CD4-positive, alpha-beta T cell treated with Interleukin-4 for 4 hours (primary cell): ENCODE measurements around the gene ZNF322.
"Not testable (repeated sequence)": the region's sequence is repeated elsewhere in the genome, so short reads cannot be mapped to it uniquely, and the experiment has no call there.

Experiments
- DNase-seq: peaks from one replicate; pipeline ENCODE4 v3.0.0-alpha.2; 2020

ZNF322 gene, protein sequence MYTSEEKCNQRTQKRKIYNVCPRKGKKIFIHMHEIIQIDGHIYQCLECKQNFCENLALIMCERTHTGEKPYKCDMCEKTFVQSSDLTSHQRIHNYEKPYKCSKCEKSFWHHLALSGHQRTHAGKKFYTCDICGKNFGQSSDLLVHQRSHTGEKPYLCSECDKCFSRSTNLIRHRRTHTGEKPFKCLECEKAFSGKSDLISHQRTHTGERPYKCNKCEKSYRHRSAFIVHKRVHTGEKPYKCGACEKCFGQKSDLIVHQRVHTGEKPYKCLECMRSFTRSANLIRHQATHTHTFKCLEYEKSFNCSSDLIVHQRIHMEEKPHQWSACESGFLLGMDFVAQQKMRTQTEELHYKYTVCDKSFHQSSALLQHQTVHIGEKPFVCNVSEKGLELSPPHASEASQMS

DNA sequence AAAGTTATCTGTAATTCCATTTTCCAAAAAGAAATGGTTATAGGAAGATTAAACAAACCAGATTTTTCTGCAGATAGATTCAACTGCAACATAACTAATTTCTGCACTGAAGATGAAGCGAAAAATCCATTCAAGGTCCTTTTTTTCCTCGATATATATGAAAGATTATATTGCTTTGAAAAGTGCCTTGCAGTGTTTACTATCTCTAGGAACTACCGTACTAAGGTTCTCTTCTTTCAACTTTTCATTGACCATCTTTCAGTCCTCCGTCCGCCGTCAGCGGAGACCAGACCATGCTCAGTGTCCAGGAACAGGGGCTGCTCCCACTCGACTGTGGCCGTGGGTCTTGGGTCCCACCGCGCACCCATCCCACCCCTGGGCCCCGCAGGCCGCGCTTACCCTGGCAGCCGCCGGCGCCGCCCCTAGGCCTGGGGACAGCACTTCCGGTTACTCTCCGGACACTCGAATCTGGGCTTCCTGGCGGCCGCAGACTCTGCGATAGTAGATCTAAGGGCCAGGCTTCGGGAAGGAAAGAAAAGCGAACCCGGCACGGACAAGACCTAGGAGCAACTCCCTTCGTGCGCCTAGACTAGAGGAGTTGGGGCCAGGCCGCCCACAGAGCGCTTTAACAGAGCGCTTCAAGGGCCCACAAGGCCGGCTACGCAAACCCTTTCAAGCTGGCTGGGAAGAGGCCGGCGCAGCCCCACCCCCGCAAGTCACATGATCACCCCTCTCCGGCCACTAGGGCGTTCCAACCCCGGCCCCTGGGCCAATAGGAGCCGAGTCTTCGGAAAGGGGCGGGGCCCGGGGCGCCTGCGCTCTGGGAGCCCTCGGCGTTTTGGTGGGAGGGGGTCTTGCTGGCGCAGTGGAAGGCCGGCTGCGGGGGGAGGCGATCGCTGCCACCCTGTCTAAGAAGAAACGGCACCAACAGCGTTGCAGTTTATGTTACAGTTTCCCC, at the start of gene ZNF322:
TSS of gene ZNF322 (minus strand) at position 705 of the 958 bp plus-strand sequence. CDS start 21,193 bp downstream, outside the sequence.
- DNase-seq, result peak; percentile 85

DNA sequence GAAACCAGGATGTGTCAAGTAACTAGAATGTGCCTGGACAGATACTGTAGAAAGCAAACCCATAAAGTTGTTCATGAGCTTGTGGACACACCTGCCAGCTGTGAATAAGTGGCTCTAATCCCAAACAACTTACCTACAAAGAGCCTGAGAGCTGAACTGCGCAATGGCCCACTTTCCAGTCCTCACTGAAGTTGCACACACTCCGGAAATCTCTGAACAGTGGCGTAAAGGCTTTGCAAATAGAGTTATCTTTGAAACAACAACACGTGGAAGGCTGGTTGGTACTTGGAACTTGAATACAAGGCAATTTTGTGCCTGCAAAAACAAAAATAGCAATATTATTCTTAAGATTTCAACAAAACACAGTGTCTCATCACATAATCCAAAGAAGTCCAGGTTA, 46.2 kb upstream of the ZNF322 start:
- DNase-seq, result not testable (repeated sequence)

DNA sequence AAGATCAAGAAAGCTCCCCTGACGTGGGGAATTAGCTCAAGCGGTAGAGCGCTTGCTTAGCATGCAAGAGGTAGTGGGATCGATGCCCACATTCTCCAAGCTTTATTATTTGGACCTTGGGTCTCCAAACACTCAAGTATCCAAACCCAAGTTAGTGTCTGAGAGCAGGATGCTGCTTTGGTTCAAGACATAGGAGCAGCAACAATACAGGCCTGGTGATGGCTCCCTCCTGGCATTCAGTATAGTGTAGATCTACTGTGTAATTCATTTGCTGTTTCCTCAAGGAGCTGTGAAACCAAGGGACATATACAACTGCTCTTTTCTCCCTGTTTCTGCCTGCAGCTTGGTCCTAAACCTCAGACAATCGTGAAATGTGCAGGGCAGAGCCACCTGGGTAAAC, 45.8 kb upstream of the ZNF322 start:
- DNase-seq, result not testable (repeated sequence)

DNA sequence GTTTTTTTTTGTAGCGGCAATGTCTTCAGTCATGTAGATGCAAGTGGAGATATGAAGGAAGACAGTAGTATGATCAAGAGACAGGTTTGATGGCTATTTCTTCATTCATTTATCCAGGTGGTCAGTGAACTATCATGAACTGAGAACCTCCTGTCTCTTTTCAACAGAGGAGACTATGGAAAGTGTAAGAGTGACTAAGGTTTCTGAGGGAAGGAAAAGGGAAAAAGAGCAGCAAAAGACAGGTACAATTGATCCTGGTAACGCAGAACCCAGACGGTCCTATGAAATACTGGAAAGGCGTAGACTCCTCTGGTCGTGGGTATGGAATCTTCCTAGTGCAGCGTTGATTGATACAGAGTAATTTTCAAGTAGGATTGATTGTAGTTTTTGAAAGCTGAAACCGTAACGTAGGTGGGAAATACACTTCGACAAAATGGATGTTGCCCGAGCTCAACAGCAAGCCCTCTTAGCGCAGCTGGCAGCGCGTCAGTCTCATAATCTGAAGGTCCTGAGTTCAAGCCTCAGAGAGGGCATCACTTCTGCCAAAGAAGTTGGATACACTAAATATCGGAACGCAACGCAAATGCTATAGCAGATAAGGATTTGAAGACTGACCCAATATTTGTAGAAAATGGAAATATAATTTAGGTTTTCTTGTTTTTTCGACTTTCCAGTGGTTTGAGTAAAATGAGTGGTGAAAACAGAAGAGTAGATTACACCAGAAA, 41.6 kb upstream of the ZNF322 start:
- not testable (repeated sequence) for DNase-seq

DNA sequence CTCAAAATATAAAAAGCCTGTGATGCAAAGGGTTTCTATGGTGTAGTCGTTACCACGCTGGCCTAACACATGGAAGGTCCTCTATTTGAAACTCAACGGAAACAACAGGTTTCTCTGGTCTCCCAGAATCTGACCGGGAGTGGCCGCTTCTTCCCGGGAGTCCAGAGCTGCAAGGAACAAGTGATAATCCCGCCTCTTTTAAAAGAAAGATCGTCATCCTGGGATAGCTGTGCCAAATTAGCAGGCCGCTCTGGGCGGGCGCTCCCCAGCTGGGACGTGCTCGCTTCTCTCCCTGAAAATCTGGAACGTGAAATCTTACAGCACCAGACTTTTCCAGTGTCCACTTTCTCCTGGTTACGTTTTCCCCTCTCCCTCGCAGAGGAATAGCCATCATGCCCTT, 38.0 kb upstream of the ZNF322 start:
- not testable (repeated sequence) for DNase-seq

DNA sequence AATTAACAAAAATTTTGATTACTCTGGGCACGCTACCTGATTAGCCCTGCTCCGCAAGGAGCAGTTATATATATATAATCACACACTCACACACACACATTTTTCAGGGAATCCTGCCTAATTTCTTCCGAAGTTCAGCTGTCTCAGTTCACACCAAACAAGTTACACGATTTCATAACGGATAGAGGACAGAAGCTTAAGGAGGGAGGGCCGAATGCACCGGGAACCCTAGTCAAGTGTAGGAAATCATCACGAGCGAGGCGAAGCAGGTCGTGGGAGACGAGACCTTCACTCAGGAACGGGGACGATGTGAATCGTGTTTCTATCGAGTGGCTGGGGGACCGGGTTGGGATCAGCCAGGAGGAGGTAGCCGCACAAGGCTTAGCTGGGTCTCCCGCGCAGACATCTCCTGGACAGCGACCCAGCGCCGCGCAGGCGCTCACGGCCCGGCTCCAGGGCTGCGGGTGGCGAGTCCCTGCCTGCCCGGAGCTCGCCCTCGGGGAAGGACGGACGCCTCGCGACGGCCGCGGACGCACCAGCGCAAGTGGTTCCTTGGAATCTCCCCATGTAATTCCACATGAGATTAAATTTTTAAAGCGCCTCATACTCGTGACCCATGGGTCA, 29.9 kb upstream of the ZNF322 start:
- DNase-seq, result not testable (repeated sequence)

DNA sequence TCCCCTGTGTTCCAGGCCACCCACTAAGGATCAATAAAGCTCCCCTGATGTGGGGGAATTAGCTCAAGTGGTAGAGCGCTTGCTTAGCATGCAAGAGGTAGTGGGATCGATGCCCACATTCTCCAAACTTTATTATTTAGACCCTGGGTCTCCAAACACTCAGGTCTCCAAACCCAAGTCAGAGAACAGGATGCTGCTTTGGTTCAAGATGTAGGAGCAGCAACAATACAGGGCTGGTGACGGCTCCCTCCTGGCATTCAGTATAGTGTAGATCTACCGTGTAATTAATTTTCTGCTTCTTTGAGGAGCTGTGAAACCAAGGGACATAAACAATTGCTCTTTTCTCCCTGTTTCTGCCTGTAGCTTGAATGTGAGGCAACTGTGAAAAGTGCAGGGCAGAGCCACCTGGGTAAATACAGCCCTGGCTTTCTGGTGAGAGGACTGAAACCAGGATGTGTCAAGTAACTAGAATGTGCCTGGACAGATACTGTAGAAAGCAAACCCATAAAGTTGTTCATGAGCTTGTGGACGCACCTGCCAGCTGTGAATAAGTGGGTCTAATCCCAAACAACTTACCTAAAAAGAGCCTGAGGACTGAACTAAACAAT, 23.0 kb upstream of the ZNF322 start:
- not testable (repeated sequence) for DNase-seq

DNA sequence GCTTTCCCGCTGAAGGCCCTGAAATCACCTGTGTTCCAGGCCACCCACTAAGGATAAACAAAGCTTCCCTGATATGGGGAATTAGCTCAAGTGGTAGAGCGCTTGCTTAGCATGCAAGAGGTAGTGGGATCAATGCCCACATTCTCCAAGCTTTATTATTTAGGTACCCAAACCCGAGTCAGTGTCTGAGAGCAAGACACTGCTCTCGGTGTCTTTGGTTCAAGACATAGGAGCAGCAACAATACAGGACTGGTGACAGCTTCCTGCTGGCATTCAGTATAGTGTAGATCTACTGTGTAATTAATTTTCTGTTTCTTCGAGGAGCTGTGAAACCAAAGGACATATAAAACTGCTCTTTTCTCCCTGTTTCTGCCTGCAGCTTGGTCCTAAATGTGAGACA, 13.7 kb upstream of the ZNF322 start:
- DNase-seq, result not testable (repeated sequence)

DNA sequence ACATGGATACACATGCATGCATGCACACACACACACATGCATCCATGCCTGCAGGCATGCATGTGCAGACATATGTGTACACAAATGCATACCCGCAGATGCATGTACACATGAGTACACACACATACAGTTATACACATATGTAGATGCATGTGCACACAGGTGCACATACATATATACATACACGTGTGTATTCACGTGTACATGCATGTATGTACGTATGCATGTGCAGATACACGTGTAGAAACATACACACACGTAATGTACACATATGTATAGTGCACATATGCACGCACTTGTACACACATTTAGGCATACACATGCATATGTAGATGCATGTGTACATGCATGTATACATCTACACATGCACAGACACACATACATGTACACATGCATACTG, 11.0 kb upstream of the ZNF322 start:
- not testable (repeated sequence) for DNase-seq

DNA sequence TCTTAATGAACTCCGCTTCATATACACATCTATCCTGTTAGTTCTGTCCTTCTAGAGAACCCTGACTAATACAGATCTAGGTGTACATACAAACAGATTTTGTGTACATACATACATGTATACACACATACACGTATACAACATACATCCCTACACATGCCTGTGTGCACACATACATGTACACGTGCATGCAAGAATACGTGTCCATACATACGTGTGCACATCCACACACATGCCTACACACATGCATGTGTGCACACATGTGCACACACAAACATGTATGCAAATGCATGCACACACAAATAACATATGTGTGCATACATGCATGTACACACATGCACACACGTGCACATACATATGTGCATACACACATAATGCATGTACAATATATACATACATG, 10.5 kb upstream of the ZNF322 start:
- not testable (repeated sequence) for DNase-seq

DNA sequence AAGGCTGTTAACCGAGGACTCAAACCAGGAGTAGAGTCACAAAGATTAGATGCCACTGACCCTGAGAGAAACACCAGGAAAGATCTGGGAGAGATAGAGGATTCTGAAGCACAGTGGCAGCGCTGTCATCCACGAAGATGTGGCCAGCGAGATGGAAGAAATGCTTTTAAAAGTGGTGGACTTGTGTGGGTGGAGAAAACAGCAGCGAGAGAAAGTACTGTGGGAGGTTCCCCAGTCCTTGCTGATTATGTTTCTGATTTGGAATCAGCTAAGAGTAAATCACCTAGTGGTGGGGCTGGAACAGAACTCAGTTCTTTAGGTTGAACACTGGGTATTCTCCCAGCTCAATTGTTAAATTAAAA, 435 bp upstream of the ZNF322 start:
- peak; percentile 21 for DNase-seq

DNA sequence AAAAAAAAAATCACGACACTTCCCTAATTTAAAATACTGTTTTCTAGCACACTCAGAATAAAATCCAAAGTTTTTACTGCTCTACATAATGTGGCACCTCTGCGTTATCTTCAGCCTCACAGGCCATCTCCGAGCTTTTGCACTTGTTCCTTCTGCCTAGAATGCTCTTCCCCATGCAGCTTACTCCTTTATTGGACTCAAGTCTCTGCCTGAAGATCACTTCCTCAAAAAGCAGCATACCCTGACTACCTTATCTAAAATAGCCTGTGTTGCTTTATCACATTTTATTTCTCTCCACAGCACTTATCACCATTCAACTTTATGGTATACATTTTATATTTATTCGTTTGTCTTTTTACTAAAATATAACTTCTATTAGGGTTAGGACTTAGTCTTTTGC, 2.3 kb downstream of the ZNF322 start:
- DNase-seq, result no peak

DNA sequence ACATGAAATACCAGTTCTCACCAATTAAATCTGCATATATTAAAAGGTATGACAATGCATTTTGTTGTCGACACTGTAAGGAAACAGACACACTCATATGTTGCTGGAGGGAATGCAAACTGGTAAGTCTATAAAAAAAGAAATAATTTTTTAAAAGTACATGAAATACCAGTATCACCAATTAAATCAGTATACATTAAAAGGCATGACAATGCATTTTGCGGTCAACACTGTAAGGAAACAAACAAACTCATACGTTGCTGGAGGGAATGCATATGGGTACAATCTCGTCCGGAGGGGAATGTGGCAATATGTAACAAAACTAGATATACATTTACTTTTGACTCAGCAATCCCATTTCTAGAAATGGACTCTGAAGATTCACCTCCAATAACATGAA, 6.5 kb downstream of the ZNF322 start:
- no peak for DNase-seq

DNA sequence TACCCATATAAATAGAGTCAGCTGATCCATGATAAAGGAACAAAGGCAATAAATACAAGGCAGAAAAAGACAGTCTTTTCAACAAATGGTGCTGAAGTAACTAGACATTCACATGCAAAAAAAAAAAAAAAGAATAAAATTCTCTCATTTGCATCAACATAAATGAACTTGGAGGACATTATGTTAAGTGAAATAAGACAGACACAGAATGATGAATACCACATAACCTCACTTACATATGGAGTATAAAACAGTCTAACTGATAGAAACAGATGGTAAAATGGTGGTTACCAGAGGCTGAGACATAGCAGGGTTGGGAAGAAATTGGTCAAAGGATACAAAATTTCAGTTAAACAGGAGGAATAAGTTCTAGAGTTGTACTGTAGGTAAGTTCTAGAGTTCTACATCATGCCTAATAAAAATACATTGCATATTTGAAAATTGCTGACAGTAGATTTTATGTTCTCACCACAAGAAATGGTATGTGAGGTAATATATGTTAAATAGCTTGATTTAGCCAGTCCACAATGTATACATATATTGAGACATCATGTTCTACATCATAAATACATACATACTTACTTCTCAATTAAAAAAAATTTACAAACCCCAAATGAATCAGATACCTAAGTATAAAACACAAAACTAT, 8.3 kb downstream of the ZNF322 start:
- DNase-seq, result no peak

DNA sequence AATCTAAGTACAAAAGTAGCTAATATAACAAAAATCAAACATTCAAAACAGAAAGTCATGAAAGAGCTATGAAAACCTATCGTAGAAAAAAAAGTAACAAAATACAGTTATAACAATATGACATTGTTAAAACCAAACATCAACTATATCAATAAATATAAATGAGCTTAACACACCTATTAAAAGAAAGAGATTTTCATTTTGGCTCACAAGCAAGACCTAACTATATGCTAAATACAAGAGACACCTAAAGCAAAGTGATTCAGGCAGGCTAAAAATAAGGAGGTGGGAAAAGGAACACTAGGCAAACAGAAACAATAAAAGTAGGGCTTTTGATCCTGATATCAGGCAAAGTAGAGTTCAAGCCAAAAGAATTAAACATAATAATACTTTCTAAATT, 13.5 kb downstream of the ZNF322 start:
- DNase-seq, result no peak

DNA sequence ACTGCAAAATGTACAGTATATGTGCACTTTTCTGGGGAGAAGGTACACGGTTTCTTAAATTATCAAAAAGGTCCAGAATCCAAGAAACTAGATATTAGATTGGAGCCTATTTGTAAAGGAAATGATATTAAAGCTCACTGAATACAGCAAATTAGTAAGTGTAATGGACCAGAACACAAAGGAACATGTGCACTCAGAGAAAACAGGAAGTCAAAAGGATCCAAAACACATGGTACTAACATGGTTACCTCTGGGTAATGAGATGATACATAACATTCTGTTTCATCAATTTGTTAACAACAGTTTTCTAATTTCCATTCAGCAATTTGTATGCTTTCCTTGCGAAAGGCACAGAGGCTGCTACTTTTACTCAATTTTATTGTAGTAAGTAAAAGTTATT, 18.7 kb downstream of the ZNF322 start:
- no peak for DNase-seq

DNA sequence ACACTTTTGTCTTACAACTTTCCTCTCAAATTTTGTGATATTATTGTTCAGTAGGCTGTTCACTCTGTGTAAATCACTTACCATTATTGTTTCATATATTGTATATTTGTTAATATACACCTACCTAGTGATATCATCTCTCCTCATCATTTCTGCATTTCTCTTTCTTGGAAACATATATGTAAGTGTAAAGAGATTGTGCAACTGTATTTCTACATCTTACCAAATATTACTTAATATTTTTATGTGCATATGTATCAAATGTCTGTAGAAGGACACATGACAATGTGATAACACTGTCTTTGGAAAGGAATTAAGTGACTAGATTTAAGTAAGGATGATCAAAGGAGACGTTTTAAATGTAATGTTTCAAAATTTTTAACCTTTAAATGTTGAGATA, 30.2 kb downstream of the ZNF322 start:
- DNase-seq, result no peak

DNA sequence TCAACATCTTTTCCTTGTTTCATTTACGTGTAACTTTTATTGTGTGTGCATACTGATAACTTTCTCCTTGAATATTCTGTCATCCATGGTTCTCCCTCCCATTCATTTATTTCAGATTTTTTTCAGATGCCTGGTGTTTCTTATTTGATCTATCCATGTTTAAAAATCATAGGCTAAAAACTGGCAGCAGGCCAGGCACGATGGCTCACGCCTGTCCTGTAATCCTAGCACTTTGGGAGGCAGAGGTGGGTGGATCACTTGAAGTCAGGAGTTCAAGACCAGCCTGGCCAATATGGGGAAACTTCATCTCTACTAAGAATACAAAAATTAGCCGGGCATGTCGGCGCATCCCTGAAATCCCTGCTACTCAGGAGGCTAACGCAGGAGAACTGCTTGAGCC, 31.7 kb downstream of the ZNF322 start:
- DNase-seq, result no peak

DNA sequence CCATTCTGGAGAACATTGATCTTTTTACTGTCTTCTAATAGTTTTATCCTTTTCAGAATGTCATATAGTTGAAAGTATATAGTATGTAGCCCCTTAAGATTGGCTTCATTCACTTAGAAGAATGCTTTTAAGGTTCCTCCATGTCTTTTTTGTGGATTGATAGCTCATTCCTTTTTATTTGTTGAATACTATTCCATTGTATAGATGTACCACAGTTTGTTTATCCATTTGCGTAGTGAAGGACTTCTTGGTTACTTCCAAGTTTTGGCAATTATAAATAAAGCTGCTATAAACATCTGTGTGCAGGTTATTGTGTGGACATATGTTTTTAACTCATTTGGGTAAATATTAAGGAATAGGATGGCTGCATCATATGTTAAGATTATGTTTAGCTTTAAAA, 35.0 kb downstream of the ZNF322 start:
- no peak for DNase-seq

DNA sequence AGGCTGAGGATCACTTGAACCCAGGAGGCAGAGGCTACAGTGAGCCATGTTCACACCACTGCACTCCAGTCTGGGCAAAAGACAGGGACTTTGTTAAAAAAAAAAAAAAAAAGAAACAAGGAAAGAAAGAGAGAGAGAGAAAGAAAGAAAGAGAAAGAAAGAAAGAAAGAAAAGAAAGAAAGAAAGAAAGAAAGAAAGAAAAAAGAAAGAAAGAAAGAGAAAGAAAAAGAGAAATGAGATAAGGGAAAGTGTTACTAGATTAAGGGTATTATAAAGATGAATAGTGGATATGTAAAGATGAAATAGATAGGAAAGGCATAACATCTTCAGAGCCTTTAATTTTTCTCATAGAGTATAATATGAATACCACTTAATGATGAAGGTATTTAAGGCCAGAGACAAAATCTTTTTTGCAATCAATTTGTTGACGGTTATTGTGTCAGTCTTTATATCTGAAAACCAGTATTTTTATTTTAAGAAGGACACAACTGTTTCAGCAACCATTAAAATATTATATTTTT, 36.1 kb downstream of the ZNF322 start:
- no peak for DNase-seq
